Central memory CD8-positive, alpha-beta T cell (primary cell): ENCODE measurements around the gene RNASE8.

Experiments used
- ATAC-seq: fragments of 150-1000 bp; cut with Tn5 transposase; replicated peaks from 2 replicates; pipeline ENCODE4 v1.10.0; 2022; ENCODE audit warnings: mild to moderate bottlenecking, moderate FRiP score, moderate number of reproducible peaks; ENCODE audit not compliant: poor library complexity, severe bottlenecking; ENCODE audit errors: extremely low read depth
- DNase-seq, 2 donors: peaks; one replicate each; pipeline ENCODE4 v3.0.0; 2021; ENCODE audit warnings: low spot score in 2 of 2
- H3K27ac Mint-ChIP-seq: one replicate; pipeline ENCODE4 v1.8.0; 2022; ENCODE audit warnings: low read depth, mild to moderate bottlenecking, moderate library complexity, mixed read lengths
- H3K27me3 Mint-ChIP-seq: one replicate; pipeline ENCODE4 v1.8.0; 2022; ENCODE audit warnings: mixed read lengths
- H3K36me3 Mint-ChIP-seq: one replicate; pipeline ENCODE4 v1.8.0; 2022; ENCODE audit warnings: mild to moderate bottlenecking, moderate library complexity, mixed read lengths; ENCODE audit not compliant: insufficient read depth
- H3K4me1 Mint-ChIP-seq: one replicate; pipeline ENCODE4 v1.8.0; 2022; ENCODE audit warnings: mixed read lengths
- H3K4me3 Mint-ChIP-seq: one replicate; pipeline ENCODE4 v1.8.0; 2022; ENCODE audit warnings: mild to moderate bottlenecking, moderate library complexity, mixed read lengths
- H3K9me3 Mint-ChIP-seq: one replicate; pipeline ENCODE4 v1.8.0; 2022; ENCODE audit warnings: mixed read lengths

Gene RNASE8

GRCh38 chr14:21074398-21075272 is 17.0 kb downstream of the RNASE8 start:
- Mint-ChIP-seq H3K27ac (no peak overlapping the region), H3K4me3 (no peak overlapping the region), H3K27me3 (peaks cover 58% of the 10 kb centered on the region), H3K4me1 (peaks cover 19% of the 10 kb centered on the region), H3K9me3 (no peaks in the 10 kb centered on the region), H3K36me3 (no peaks in the 10 kb centered on the region)
- DNase-seq: no peak
- no peak for ATAC-seq

GRCh38 chr14:21075719-21076437 is 18.3 kb downstream of the RNASE8 start:
- peaks cover 12% of the 10 kb centered on the region for H3K4me1 Mint-ChIP-seq
- DNase-seq: no peak
- no peak overlapping the region for H3K27ac Mint-ChIP-seq
- no peaks in the 10 kb centered on the region for H3K9me3 Mint-ChIP-seq
- H3K27me3 Mint-ChIP-seq: peaks cover 57% of the 10 kb centered on the region
- no peak overlapping the region for H3K4me3 Mint-ChIP-seq
- ATAC-seq: no peak
- no peaks in the 10 kb centered on the region for H3K36me3 Mint-ChIP-seq

- ATAC-seq (no peak), DNase-seq (no peak)
- Mint-ChIP-seq H3K9me3 (no peaks in the 10 kb centered on the region), H3K27me3 (peaks cover 39% of the 10 kb centered on the region), H3K4me3 (no peak overlapping the region), H3K27ac (no peak overlapping the region), H3K4me1 (no peaks in the 10 kb centered on the region), H3K36me3 (no peaks in the 10 kb centered on the region)
These were observed 20.1 kb downstream of the RNASE8 start for GRCh38 chr14:21077672-21078071.

DNA sequence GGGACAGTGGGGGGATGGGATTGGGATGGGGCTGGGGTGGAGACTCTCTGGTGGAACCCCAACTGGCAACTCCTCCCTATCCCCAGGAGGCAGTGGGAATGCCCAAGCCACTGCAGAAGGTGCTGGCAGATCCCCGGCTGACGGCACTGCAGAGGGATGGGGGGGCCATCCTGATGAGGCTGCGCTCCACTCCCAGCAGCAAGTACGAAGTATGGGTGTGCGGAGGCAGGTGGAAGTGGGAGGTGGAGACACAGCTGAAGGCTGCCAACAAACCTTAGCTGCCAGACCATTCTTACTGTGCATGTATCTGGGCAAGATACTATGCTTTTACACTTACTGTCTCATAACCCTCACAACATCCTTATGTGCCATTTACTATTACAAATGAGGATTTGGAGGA is 20.7 kb downstream of the RNASE8 start:
- Mint-ChIP-seq H3K4me3 (no peak overlapping the region), H3K27me3 (peaks cover 33% of the 10 kb centered on the region), H3K27ac (no peak overlapping the region), H3K4me1 (no peaks in the 10 kb centered on the region), H3K36me3 (no peaks in the 10 kb centered on the region), H3K9me3 (no peaks in the 10 kb centered on the region)
- no peak for DNase-seq
- no peak for ATAC-seq

- ATAC-seq: no peak
- Mint-ChIP-seq H3K27me3 (peaks cover 29% of the 10 kb centered on the region), H3K4me1 (no peaks in the 10 kb centered on the region), H3K9me3 (no peaks in the 10 kb centered on the region), H3K27ac (no peak overlapping the region), H3K4me3 (no peak overlapping the region), H3K36me3 (no peaks in the 10 kb centered on the region)
- no peak for DNase-seq
These were observed 21.1 kb downstream of the RNASE8 start for GRCh38 chr14:21078726-21079125.

DNA sequence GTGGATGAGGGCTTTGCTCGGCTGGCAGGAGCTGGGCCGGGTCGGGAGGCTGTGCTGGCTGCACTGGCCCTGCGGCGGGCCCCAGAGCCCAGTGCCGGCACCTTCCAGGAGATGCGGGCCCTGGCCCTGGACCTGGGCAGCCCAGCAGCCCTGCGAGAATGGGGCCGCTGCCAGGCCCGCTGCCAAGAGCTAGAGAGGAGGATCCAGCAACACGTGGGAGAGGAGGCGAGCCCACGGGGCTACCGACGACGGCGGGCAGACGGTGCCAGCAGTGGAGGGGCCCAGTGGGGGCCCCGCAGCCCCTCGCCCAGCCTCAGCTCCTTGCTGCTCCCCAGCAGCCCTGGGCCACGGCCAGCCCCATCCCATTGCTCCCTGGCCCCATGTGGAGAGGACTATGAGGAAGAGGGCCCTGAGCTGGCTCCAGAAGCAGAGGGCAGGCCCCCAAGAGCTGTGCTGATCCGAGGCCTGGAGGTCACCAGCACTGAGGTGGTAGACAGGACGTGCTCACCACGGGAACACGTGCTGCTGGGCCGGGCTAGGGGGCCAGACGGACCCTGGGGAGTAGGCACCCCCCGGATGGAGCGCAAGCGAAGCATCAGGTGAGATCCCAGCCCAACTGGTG is 24.0 kb downstream of the RNASE8 start:
- ATAC-seq: no peak
- Mint-ChIP-seq H3K27ac (no peak overlapping the region), H3K9me3 (no peaks in the 10 kb centered on the region)

GRCh38 chr14:21083565-21084325 is 26.1 kb downstream of the RNASE8 start:
- H3K9me3 Mint-ChIP-seq: no peaks in the 10 kb centered on the region
- no peak overlapping the region for H3K4me3 Mint-ChIP-seq
- H3K4me1 Mint-ChIP-seq: peaks cover 23% of the 10 kb centered on the region
- peaks cover 5% of the 10 kb centered on the region for H3K36me3 Mint-ChIP-seq
- H3K27ac Mint-ChIP-seq: peak overlapping the region; percentile 93
- DNase-seq (no peak), ATAC-seq (no peak)
- peaks cover 11% of the 10 kb centered on the region for H3K27me3 Mint-ChIP-seq

More for the DNA sequence above, 24.0 kb downstream of the RNASE8 start:
- H3K4me3 Mint-ChIP-seq: no peak overlapping the region
- DNase-seq: no peak
- H3K27me3 Mint-ChIP-seq: peaks cover 25% of the 10 kb centered on the region
- peaks cover 9% of the 10 kb centered on the region for H3K4me1 Mint-ChIP-seq
- H3K36me3 Mint-ChIP-seq: no peaks in the 10 kb centered on the region

DNA sequence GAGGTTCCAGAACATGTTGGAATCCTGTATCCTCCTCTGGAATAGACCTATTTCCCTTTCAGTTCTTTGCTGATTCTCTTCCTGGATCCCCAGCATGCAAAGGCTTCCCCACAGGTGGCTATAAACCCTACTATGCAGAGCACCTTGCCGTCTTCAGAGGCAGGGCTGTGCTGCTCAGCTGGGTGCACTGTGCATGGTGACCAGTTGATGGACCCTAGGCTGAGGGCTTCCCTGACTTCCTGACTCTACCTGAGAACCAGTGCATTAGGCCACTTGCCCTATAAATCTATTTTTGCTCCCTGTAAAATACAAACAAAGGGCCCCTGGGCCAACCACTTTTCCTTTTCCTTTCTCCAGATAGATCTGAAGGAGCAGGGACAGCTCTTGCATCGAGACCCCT is 26.8 kb downstream of the RNASE8 start:
- ATAC-seq (no peak), DNase-seq (no peak)
- Mint-ChIP-seq H3K36me3 (peaks cover 5% of the 10 kb centered on the region), H3K27ac (peak overlapping the region; percentile 93), H3K4me3 (no peak overlapping the region), H3K9me3 (no peaks in the 10 kb centered on the region), H3K4me1 (peaks cover 30% of the 10 kb centered on the region), H3K27me3 (peaks cover 11% of the 10 kb centered on the region)

DNA sequence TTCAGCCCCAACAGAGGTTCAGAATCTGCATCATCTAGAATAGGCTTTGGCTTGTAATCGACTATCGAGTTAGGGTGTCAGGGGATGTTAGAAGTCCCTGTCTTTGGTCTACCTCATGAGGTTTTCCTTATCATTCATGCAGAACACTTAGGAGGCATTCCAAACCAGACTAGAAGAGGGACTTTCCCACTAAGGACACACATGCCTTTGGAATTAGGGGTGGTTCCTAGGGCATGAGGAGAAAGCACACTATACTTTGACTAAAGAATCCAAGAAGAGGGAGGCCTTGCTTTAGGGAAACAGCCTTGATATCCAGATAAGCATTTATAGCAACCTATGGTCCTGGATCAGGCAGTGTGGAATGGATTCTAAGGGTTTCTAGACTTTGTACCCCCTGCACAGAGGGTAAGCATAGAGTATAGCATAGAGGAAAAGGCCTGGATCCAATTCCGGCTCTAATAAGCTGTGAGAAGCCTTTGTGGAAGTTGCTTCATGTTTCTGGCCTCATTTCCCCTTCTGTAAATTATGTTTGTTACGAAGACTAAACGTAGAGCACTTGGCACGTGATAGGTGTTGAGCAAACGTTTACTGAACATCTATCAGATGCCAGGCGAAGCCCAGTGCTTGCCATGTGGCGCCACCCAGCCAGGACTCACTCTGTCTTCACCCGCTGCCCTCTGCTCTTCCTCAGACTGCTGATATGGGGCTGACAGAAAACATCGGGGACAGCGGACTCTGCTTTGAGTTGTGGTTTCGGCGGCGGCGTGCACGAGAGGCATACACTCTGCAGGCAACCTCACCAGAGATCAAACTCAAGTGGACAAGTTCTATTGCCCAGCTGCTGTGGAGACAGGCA is 27.6 kb downstream of the RNASE8 start:
- H3K4me3 Mint-ChIP-seq: no peak overlapping the region

GRCh38 chr14:21086908-21087293 is 29.3 kb downstream of the RNASE8 start:
- DNase-seq: no peak
- H3K4me3 Mint-ChIP-seq: no peak overlapping the region
- H3K36me3 Mint-ChIP-seq: peaks cover 9% of the 10 kb centered on the region
- no peak for ATAC-seq
- peak overlapping the region; percentile 93 for H3K27ac Mint-ChIP-seq
- H3K9me3 Mint-ChIP-seq: no peaks in the 10 kb centered on the region
- peaks cover 33% of the 10 kb centered on the region for H3K4me1 Mint-ChIP-seq
- no peaks in the 10 kb centered on the region for H3K27me3 Mint-ChIP-seq

More for the DNA sequence above, 27.6 kb downstream of the RNASE8 start:
- Mint-ChIP-seq H3K36me3 (peaks cover 6% of the 10 kb centered on the region), H3K4me1 (peaks cover 33% of the 10 kb centered on the region), H3K27ac (peak overlapping the region; percentile 93), H3K9me3 (no peaks in the 10 kb centered on the region), H3K27me3 (peaks cover 5% of the 10 kb centered on the region)
- ATAC-seq (no peak), DNase-seq (no peak)

GRCh38 chr14:21087294-21088091 is 29.9 kb downstream of the RNASE8 start:
- no peak overlapping the region for H3K4me3 Mint-ChIP-seq
- no peaks in the 10 kb centered on the region for H3K27me3 Mint-ChIP-seq
- H3K36me3 Mint-ChIP-seq: peaks cover 9% of the 10 kb centered on the region
- no peaks in the 10 kb centered on the region for H3K9me3 Mint-ChIP-seq
- peaks cover 34% of the 10 kb centered on the region for H3K4me1 Mint-ChIP-seq
- DNase-seq (peak; percentile 41 to 78), ATAC-seq (peak; percentile 94)
- peak overlapping the region; percentile 93 for H3K27ac Mint-ChIP-seq
